Measurements from ENCODE around the gene WDFY3. TPM values are rescaled to one million over a fixed set of nuclear protein-coding genes. Genes with fewer than 3 reads are reported as not detected.

The WDFY3 gene
- total RNA-seq, 1 experiment from 2014 or later = 31.8 TPM

DNA sequence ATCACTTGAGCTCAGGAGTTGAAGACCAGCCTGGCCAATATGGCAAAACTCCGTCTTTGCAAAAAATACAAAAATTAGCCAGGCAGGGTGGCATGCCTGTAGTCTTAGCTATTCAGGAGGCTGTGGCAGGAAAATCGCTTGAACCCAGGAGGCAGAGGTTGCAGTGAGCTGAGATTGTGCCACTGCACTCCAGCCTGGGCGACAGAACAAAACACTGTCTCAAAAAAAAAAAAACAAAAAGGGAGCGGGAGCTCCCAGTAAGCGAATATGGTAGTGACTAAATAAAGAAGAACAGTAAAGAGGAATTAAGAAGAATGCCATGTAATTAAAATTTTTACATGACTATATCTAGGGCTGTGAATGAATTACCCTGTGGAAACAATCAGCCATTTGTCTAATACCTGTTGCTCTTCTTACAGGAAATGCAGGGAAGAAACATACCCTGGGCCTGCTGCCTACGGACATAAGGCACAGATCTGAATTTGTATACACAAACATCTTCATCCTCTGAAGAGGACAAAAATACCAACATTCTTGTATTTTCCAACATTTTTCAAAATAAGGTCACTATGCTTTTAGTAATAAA, 11.4 kb downstream of the WDFY3 start:
- no peak for DNase-seq (ENCODE audit: extremely low read depth, low read depth)

- no peak for DNase-seq (ENCODE audit: extremely low read depth, low read depth)
Observed at GRCh38 chr4:84952776-84953175, 13.7 kb downstream of the WDFY3 start.

GRCh38 chr4:84952004-84952403, 14.5 kb downstream of the WDFY3 start:
- DNase-seq (ENCODE audit: extremely low read depth, low read depth) = no peak

- no peak for DNase-seq (ENCODE audit: extremely low read depth, low read depth)
Observed at GRCh38 chr4:84948056-84948455, 18.4 kb downstream of the WDFY3 start.

- DNase-seq (ENCODE audit: extremely low read depth, low read depth) = no peak
Observed at GRCh38 chr4:84944947-84945346, 21.5 kb downstream of the WDFY3 start.

GRCh38 chr4:84940960-84941359, 25.5 kb downstream of the WDFY3 start:
- DNase-seq (ENCODE audit: extremely low read depth, low read depth) = no peak

- no peak for DNase-seq (ENCODE audit: extremely low read depth, low read depth)
Observed at GRCh38 chr4:84939113-84939512, 27.4 kb downstream of the WDFY3 start.

DNA sequence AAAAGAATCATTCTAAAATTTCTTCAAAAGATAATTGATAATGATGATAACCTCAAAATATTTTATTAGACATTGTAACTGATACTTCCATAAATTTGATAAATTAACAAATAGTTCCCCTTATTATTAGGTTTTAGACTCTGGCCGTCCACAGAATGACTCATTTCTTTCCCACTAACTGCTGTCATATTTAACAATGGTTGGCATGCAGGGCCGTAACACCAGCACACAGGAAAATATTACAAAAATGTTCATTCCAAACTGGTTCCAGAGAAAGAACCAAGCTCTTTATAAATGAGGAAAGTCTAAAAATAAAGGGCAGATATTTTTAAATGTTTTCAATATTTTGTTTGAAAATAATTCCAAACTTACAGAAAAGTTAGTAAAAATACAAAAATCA, 28.2 kb downstream of the WDFY3 start:
- no peak for DNase-seq (ENCODE audit: extremely low read depth, low read depth)

- DNase-seq (ENCODE audit: extremely low read depth, low read depth) = no peak
Observed at GRCh38 chr4:84937381-84937977, 29.0 kb downstream of the WDFY3 start.

GRCh38 chr4:84936123-84936522, 30.4 kb downstream of the WDFY3 start:
- no peak for DNase-seq (ENCODE audit: extremely low read depth, low read depth)

DNA sequence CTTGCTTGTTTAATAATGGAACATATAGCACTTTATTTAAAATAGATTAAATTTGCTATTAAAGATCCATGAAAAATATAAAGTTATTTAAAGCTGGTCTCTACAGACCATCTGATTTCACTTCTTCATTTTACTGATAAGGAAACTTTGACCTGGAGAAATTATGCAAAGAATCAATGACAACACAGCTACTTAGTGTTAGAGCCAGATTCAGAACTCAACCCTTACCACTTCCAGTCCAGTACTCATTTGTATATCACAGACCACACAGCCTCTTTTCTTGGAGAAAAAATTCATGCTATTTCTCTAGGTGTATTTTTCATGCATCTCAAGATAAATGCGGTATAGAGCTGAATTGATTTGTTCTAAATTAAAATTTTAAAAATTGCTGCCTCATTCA, 34.0 kb downstream of the WDFY3 start:
- DNase-seq (ENCODE audit: extremely low read depth, low read depth) = no peak

GRCh38 chr4:84931961-84932360, 34.5 kb downstream of the WDFY3 start:
- DNase-seq (ENCODE audit: extremely low read depth, low read depth) = no peak

DNA sequence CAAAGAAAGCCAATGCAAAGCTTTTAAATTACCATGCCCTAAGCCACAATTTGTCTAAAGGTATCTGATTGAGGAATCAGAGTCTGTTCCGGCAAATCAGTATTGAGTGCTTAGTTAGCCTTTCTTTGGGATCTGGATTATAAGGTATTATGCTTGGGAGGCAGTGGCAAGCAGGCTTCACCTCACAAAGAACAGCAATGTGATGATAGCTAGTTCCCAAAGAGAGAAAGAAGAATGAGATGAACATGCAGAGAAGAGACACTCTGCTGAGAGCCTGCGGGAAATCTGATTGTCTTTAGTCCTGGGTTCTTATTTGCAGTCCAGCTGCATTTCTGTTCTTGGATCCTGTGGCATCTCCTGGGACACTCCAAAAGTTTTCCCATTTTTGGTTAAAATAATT, 35.2 kb downstream of the WDFY3 start:
- DNase-seq (ENCODE audit: extremely low read depth, low read depth) = no peak

- DNase-seq (ENCODE audit: extremely low read depth, low read depth) = no peak
Observed at GRCh38 chr4:84928089-84928488, 38.4 kb downstream of the WDFY3 start.

- DNase-seq (ENCODE audit: extremely low read depth, low read depth) = no peak
Observed at GRCh38 chr4:84927428-84927827, 39.1 kb downstream of the WDFY3 start.

DNA sequence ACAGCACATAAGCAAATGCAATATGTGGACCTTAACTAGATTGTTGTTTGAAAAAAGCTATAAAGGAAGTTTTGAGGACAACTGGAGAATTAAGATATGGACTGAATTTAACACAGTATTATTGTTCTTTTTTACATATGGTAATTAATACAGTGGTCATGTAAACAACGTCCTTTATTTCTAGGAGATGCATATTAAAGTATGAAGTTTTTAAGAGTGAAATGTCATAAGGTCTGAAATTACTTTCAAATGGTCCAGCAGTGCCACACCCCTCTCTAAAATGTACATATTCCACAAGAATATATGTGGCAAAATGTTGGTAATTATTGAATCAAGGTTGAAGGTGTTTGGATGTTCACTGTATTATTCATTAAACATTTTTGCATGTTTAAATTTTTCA, 40.9 kb downstream of the WDFY3 start:
- DNase-seq (ENCODE audit: extremely low read depth, low read depth) = no peak

- DNase-seq (ENCODE audit: extremely low read depth, low read depth) = no peak
Observed at GRCh38 chr4:84924434-84924833, 42.1 kb downstream of the WDFY3 start.

DNA sequence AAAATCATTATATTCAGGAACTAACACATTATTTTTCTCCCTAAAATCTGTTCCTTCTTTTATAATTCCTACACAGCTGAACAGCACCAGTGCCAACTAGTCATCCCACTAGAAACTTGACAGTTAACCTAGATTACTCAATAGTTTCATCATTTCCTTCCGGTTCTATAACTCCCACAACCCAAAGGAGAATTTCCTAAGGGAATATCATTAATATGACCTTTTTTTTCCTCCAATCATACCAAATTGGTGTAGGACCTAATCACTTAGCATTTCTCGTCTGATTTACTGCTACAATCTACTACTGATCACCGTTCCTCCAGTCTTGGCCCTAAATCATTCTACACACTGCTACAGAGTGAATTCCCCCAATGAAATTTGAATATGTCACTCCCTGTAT, 45.9 kb downstream of the WDFY3 start:
- DNase-seq (ENCODE audit: extremely low read depth, low read depth) = peak; percentile 12

- DNase-seq (ENCODE audit: extremely low read depth, low read depth) = no peak
Observed at GRCh38 chr4:84917869-84918600, 48.5 kb downstream of the WDFY3 start.

DNA sequence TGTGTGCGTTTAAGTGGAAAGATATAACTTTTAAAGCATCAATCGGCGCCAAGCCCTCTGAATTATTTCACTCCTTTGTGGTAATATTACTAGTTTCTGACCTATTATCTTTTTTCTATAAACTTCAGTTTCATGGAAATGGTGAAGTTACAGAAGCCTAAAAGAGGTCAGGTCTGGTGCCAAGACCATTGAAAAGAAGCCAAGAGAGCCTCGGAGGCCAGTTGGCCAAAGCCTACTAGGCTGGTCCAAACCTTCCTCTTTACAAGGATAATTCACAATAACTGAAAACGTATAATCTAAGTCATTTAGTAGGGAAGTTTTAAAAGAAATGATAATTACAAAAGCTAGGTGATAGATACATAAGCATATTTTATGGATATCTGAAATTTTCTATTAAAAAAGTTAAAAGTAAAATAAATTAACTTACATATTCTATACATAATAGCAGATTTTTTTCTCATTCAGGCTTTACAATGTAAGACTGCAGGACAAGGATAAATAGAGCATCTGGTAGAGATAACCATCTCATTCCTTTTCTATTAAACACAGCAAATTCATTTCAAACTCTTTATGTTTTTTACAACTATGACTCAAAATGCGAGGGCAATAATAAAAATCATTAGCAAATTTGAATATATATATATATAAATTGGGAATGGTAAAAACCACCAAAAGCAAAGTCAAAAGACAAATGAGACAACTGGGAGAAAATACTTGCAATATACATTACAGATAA, 49.2 kb downstream of the WDFY3 start:
- no peak for DNase-seq (ENCODE audit: extremely low read depth, low read depth)

DNA sequence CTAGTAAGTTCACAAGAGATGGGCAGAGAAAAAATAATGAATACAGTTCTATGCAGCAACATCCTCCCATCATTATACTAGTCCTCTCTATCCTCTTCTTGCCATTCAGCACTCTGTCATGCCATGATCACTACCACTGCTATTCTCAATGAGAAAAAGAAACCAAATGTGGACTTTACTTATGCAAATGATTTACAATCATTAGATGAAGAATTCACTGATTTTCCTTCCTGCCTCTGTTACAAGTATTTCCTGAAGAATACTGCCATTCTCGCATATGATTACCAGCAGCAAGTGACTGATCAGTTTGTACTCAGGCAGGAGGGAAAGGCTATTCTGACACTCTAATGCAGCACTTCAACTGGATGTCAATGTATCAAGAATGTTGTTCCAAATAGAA, 50.3 kb downstream of the WDFY3 start:
- DNase-seq (ENCODE audit: extremely low read depth, low read depth) = no peak

GRCh38 chr4:84915396-84915780, 51.1 kb downstream of the WDFY3 start:
- no peak for DNase-seq (ENCODE audit: extremely low read depth, low read depth)

Data from NCI-H460 (cell line).